Middle frontal gyrus (tissue), 1 donor: Measurements from ENCODE around the gene CHCHD2.
"Not testable (repeated sequence)": the region's sequence is repeated elsewhere in the genome, so short reads cannot be mapped to it uniquely, and the experiment has no call there.

ENCODE experiments used
- DNase-seq: peaks from one replicate; pipeline ENCODE4 v3.0.0-alpha.2; 2015; ENCODE audit warnings: low spot score; ENCODE audit errors: extremely low spot score

Gene CHCHD2, protein sequence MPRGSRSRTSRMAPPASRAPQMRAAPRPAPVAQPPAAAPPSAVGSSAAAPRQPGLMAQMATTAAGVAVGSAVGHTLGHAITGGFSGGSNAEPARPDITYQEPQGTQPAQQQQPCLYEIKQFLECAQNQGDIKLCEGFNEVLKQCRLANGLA

GRCh38 chr7:56106108-56107073 is at the start of gene CHCHD2:
CHCHD2 (minus strand) TSS chr7:56106476; CDS start chr7:56106413, 63 bp downstream.
- DNase-seq: peak; percentile 98

- DNase-seq: not testable (repeated sequence)
These were observed 24.8 kb upstream of the CHCHD2 start for GRCh38 chr7:56131062-56131461.

DNA sequence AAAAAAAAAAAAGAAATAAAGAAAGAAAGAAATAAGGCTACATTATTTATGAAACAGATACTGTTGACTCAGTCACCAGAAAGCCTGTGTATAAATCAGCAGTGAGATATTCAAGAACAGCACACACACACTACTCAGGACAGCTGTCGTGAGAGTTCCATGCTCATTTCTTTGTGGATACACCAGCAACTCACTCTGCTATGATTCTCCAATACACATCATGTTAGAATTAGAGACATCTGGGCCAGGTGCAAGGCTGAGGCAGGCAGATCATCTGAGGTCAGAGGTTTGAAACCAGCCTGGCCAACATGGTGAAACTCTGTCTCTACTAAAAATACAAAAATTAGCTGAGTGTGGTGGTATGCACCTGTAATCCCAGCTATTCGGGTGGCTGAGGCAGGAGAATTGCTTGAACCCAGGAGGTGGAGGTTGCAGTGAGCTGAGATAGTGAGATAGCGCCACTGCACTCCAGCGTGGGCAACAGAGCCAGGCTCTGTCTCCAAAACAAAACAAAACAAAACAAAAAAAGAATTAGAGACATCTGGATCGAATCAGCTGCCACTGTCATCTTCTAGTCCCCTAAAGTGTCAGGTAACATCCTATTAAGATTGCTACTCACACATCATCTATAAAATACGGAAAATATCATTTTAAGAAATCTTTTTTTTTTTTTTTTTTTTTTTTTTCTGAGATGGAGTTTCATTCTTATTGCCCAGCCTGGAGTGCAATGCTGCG is 21.1 kb upstream of the CHCHD2 start:
- no peak for DNase-seq

GRCh38 chr7:56125831-56126230 is 19.6 kb upstream of the CHCHD2 start:
- no peak for DNase-seq

DNA sequence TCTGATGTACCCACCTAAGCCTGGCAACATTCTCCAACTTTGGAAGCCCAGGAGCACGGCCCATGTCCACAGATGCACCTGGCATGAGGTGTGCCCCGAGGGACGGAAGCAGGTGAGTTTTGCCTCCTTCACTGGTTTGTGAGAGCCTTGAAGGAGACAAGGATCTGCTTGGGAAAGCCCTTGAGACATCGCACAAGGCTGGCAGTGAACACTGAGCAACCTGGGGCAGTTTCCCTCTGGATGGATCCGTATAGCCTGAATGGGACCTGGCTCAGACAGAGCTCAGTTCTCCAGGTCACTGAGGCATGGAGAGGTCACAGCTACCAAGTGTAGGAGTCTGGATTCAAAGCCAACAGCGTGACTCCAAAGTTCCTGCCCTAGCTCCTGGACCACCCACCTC is 18.7 kb upstream of the CHCHD2 start:
- DNase-seq: no peak

DNA sequence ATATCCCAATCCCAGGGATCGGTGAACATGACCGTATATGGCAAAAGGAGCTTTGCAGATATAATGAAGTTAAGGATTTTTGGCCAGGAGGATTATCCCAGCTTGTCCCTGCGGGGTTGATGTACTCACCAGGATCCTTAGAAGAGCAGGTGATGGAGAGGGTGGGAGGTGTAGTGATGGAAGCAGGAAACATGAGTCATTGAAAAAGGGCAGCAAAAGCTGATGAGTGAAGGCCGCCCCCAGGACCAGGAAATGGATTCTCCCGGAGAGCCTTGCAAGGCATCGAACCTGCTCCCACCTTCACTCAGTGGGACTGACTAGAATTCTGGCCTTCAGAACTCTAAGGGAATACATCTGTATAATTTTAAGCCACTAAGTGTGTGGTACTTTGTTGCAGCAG is 15.2 kb upstream of the CHCHD2 start:
- DNase-seq: no peak

DNA sequence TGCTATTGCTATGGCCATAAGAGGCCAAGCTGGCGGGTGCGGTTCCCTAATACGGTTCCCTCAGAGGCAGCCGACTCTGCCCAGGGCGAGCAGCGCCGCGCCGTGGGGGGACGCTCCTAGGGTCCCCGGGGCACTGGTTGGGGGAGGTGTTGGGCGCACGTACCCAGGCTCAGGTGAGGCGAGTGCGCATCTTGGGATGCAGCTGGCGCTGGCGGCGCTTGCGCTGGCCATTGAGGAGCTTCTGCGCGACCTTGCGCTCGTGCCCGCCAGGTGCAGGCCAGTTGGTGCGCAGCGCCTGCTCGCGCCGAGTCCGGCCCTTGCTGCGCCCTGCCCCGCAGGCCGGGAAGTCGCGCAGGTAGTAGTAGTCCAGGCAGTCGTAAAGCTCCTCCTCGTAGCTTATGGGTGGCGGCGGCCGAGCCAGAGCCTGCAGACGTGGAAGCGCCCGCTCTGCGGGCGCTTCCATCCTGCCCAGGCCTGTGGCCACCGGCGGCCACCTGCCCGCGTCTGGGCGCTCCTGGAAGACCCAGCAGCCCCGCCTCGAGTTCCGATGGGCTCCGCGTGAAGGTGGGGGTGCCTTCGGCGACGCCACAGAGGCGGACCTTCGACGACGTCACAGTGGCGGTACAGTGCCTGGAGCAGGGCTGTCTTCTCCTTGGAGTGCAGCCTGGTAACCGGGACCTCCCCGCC is 9.7 kb upstream of the CHCHD2 start, which contains the start of gene NUPR2:
Gene NUPR2 (minus strand): TSS at position 566 of the 687 bp plus-strand sequence. CDS start 103 bp downstream, at position 463.
- DNase-seq: no peak

GRCh38 chr7:56112244-56112643 is 6.0 kb upstream of the CHCHD2 start:
- not testable (repeated sequence) for DNase-seq

DNA sequence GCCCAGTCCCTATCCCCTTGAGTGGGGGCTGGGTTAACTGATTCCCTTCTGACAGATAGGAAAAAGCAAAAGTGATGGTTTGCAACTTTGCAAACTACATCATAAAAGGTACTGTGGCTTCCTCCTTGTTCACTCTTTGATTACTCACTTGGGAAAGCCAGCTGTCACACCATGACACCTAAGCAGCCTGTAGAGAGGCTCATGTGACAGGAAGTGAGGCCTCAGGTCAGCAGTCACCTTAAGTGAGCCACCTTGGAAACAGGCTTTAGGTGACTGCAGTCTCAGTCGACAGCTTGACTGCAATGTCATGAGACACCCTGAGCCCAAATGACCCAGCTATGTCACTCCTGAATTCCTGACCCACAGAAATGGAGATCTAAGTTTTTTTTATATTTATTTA is 4.3 kb upstream of the CHCHD2 start:
- no peak for DNase-seq

- DNase-seq: no peak
These were observed 1.6 kb upstream of the CHCHD2 start for GRCh38 chr7:56107954-56108258.

GRCh38 chr7:56105508-56105907 is 768 bp downstream of the CHCHD2 start:
- no peak for DNase-seq

DNA sequence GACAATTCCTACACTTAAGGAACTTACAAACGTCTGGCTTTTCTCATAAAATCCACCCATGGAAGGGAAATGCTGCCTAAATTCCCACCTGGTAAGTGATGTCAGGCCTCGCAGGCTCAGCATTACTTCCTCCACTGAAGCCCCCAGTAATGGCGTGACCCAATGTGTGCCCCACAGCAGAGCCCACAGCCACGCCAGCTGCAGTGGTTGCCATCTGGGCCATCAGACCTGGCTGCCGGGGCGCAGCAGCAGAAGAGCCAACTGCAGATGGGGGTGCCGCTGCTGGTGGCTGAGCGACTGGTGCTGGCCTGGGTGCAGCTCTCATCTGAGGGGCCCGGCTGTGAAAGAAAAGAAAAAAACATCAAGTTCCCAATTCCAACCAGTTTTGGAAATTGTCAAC is 2.1 kb downstream of the CHCHD2 start:
- not testable (repeated sequence) for DNase-seq

DNA sequence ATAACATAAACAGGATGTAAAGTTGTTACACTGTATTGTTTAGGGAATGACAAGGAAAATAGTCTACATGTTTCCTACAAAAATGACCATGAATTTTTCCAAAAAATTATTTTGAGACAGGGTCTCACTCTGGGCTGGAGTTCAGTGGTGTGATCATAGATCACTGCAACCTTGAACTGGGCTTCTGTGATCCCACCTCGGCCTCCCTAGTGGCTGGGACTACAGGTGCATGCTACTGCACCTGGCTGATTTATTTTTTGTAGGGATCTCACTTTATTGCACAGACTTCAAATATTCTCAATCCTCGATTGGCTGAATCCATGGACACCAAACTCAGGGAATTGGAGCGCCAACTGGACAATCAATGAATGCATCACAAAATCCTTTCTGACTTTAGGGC is 6.6 kb downstream of the CHCHD2 start:
- no peak for DNase-seq

GRCh38 chr7:56098187-56099008 is 7.9 kb downstream of the CHCHD2 start:
- not testable (repeated sequence) for DNase-seq

- DNase-seq: no peak
These were observed 8.6 kb downstream of the CHCHD2 start for GRCh38 chr7:56097700-56098099.

GRCh38 chr7:56092789-56093531 is 13.3 kb downstream of the CHCHD2 start, which contains the start of gene PHKG1:
PHKG1 (minus strand) TSS chr7:56092952; CDS start chr7:56088941, 4,011 bp downstream.
- DNase-seq: peak; percentile 18

- DNase-seq: not testable (repeated sequence)
These were observed 13.9 kb downstream of the CHCHD2 start for GRCh38 chr7:56092388-56092787.

GRCh38 chr7:56091591-56091990 is 14.7 kb downstream of the CHCHD2 start:
- DNase-seq: peak; percentile 28

- DNase-seq: no peak
These were observed 18.8 kb downstream of the CHCHD2 start for GRCh38 chr7:56087445-56087844.

DNA sequence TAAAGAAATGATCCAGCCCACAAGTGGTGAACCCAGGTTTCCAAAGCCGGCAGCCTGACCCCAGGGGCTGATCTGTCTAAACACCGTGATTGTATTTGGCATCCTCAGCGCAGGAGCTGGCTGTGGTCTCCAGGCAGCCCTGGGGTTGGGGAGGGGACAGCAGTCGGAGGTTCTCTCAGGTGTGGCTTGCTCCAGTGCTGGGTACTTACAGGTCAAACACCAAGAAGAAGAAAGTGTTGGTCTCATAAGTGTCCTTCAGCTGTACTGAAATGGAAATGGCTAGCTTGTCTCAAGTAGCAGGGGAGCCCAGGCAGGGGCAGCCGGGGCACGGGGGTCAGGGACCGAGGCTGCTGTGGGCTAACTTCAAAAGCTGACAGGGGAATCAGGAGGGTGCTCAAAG is 19.5 kb downstream of the CHCHD2 start:
- no peak for DNase-seq
